Activated CD4-positive, alpha-beta T cell treated with anti-CD3 and anti-CD28 coated beads for 36 hours (primary cell): ENCODE data around the gene SFXN4. TPM values are rescaled to one million over a fixed set of nuclear protein-coding genes. Genes with fewer than 3 reads are reported as not detected.
A peak's percentile ranks its signal among the peaks of the same experiment; 100 is the strongest.
"Not testable (repeated sequence)": the region's sequence is repeated elsewhere in the genome, so short reads cannot be mapped to it uniquely, and the experiment has no call there.

ENCODE experiments used
- ATAC-seq: fragments of 200-7000 bp; cut with Tn5 transposase; one replicate; pipeline ENCODE4 v1.10.0; 2021; ENCODE audit warnings: mild to moderate bottlenecking, moderate library complexity
- CTCF ChIA-PET: fragments of 350-600 bp; sonication (Branson Sonifier 250); formaldehyde crosslinking; loops from one replicate; lab custom pipeline; 2021; ENCODE audit warnings: antibody characterized with exemption; lab: Charles Lee
- POLR2A ChIA-PET: fragments of 350-600 bp; sonication (Branson Sonifier 250); formaldehyde crosslinking; loops from one replicate; lab custom pipeline; 2021; ENCODE audit warnings: antibody characterized with exemption, inconsistent platforms; lab: Charles Lee
- DNase-seq: peaks from one replicate; pipeline ENCODE4 v3.0.0-alpha.2; 2020
- H3K27ac Mint-ChIP-seq: one replicate; pipeline ENCODE4 v1.8.0; 2021; ENCODE audit warnings: mixed read lengths
- H3K27me3 Mint-ChIP-seq: one replicate; pipeline ENCODE4 v1.8.0; 2021; ENCODE audit warnings: mixed read lengths
- H3K36me3 Mint-ChIP-seq: one replicate; pipeline ENCODE4 v1.8.0; 2021; ENCODE audit warnings: low read depth, mixed read lengths
- H3K4me1 Mint-ChIP-seq: one replicate; pipeline ENCODE4 v1.8.0; 2021; ENCODE audit warnings: mixed read lengths
- H3K4me3 Mint-ChIP-seq: one replicate; pipeline ENCODE4 v1.8.0; 2021; ENCODE audit warnings: mild to moderate bottlenecking, moderate library complexity, mixed read lengths
- H3K9me3 Mint-ChIP-seq: one replicate; pipeline ENCODE4 v1.8.0; 2021; ENCODE audit warnings: low read depth, mixed read lengths
- intact Hi-C, 2 experiments: fragments of 100-400 bp; cut with DNase I in 1 of 2; cut with micrococcal nuclease in 1 of 2; formaldehyde crosslinking; loops; one replicate each; pipeline versions ENCODE4 v1.14.2 to v1.15.1; 2022 to 2024; cut with DNase I, micrococcal nuclease
- total RNA-seq, 2 experiments: library from RNA; stranded (reverse); gene quantifications; one replicate each; pipeline ENCODE4 v1.2.3, GENCODE V29; 2021

Gene SFXN4
- total RNA-seq, 2 experiments from 2014 or later, result 38.7 to 44.7 TPM

GRCh38 chr10:119100434-119101238 lies 64.9 kb downstream of the SFXN4 start:
- H3K27ac Mint-ChIP-seq, result no peak overlapping the region
- intact Hi-C loops, result loop anchor here in 1 of 2 experiments (10.0 kb wide), 2 partner anchors 624 to 756 kb away; partner anchors contain the start of genes FAM204A and INPP5F
- H3K4me3 Mint-ChIP-seq, result no peak overlapping the region
- no peak for ATAC-seq
- no peaks in the 10 kb centered on the region for H3K36me3 Mint-ChIP-seq
- H3K4me1 Mint-ChIP-seq, result peaks cover 14% of the 10 kb centered on the region
- DNase-seq, result no peak
- CTCF ChIA-PET, result interaction anchor here (0.6 to 0.8 kb wide), 2 partner anchors 10 to 24 kb away, joined by 3 read pairs; no protein-coding TSS in a partner anchor
- POLR2A ChIA-PET, result interaction anchor here (1.1 kb wide), 1 partner anchor 18 kb away, joined by 8 read pairs; no protein-coding TSS in a partner anchor
- H3K27me3 Mint-ChIP-seq, result no peaks in the 10 kb centered on the region
- H3K9me3 Mint-ChIP-seq, result no peaks in the 10 kb centered on the region

GRCh38 chr10:119098576-119098975 lies 66.9 kb downstream of the SFXN4 start:
- ChIA-PET POLR2A (no interaction called here), CTCF (no interaction called here)
- no peaks in the 10 kb centered on the region for H3K9me3 Mint-ChIP-seq
- no peak overlapping the region for H3K27ac Mint-ChIP-seq
- no peaks in the 10 kb centered on the region for H3K27me3 Mint-ChIP-seq
- H3K36me3 Mint-ChIP-seq, result no peaks in the 10 kb centered on the region
- no peak overlapping the region for H3K4me3 Mint-ChIP-seq
- intact Hi-C loops, result no loop called here
- no peak for DNase-seq
- H3K4me1 Mint-ChIP-seq, result peaks cover 11% of the 10 kb centered on the region
- ATAC-seq, result no peak

DNA sequence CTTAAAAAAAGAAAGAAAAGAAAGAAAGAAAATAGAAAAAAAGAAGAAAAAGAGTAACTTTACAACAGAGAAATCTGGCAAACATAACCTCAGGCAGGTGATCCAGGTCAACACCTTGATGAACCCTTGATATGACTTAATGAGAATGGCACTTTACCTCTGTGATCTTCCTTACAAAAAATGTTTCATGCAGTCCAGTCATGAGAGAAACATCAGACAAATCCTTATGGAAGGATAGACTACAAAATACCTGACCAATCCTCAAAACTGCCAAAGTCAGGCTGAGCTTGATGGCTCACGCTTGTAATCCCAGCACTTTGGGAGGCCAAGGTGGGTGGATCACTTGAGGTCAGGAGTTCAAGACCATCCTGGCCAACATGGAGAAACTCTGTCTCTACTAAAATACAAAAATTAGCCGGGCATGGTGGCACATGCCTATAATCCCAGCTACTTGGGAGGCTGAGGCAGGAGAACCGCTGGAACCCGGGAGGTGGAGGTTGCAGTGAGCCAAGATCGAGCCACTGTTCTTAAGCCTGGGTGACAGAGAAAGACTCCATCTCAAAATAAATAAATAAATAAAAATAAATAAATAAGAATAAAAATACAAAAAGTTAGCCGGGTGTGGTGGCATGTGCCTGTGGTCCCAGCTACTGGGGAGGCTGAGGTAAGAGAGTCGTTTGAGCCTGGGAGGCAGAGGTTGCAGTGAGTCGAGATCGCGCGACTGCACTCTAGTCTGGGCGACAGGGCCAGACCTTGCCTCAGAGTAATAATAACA lies 68.7 kb downstream of the SFXN4 start:
- peaks cover 17% of the 10 kb centered on the region for H3K4me1 Mint-ChIP-seq
- DNase-seq, intact Hi-C loops, H3K27me3 Mint-ChIP-seq, ATAC-seq, H3K27ac Mint-ChIP-seq, H3K9me3 Mint-ChIP-seq, H3K4me3 Mint-ChIP-seq, H3K36me3 Mint-ChIP-seq: not testable (repeated sequence)
- ChIA-PET CTCF (interaction anchor here (0.6 kb wide), 2 partner anchors 37 to 640 kb away, joined by 3 to 4 read pairs; no protein-coding TSS in a partner anchor), POLR2A (interaction anchor here (0.8 kb wide), 1 partner anchor 14 kb away, joined by 4 read pairs; no protein-coding TSS in a partner anchor)

DNA sequence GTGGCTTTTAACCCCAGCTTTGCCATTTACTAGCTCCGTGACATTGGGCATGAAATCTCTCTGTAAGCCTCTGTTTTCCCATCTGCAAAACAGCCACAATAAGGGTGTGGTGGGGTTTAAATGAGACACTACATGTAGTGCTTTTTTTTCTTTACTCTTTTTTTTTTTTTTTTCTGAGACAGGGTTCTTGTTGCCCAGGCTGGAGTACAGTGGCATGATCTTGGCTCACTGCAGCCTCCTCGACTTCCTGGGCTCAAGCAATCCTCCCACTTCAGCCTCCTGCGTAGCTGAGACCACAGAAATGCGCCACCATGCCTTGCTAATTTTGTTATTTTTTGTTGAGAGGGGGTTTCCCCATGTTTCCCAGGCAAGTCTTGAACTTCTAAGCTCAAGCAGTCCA lies 69.9 kb downstream of the SFXN4 start:
- H3K27me3 Mint-ChIP-seq, result no peaks in the 10 kb centered on the region
- no peak overlapping the region for H3K27ac Mint-ChIP-seq
- DNase-seq, result peak; percentile 27
- intact Hi-C loops, result no loop called here
- H3K36me3 Mint-ChIP-seq, result no peaks in the 10 kb centered on the region
- CTCF ChIA-PET, result interaction anchor here (0.6 kb wide), 1 partner anchor 32 kb away, joined by 3 read pairs; no protein-coding TSS in a partner anchor
- no peak for ATAC-seq
- H3K4me1 Mint-ChIP-seq, result peaks cover 26% of the 10 kb centered on the region
- H3K9me3 Mint-ChIP-seq, result no peaks in the 10 kb centered on the region
- H3K4me3 Mint-ChIP-seq, result no peak overlapping the region
- POLR2A ChIA-PET, result interaction anchor here (0.8 kb wide), 1 partner anchor 13 kb away, joined by 4 read pairs; no protein-coding TSS in a partner anchor

- CTCF ChIA-PET, result interaction anchor here (0.9 kb wide), 1 partner anchor 20 kb away, joined by 3 read pairs; no protein-coding TSS in a partner anchor
- intact Hi-C loops, result no loop called here
- Mint-ChIP-seq H3K4me1 (peaks cover 38% of the 10 kb centered on the region), H3K27me3 (no peaks in the 10 kb centered on the region), H3K9me3 (no peaks in the 10 kb centered on the region), H3K27ac (no peak overlapping the region), H3K36me3 (no peaks in the 10 kb centered on the region), H3K4me3 (no peak overlapping the region)
- DNase-seq, result no peak
- peak; percentile 65 for ATAC-seq
- POLR2A ChIA-PET, result no interaction called here
These were observed 74.5 kb downstream of the SFXN4 start for GRCh38 chr10:119090968-119091367.

Other genes starting within 250 kb of the SFXN4 start
- gene NANOS1, start 136.0 kb downstream of the SFXN4 start, total RNA-seq, result under 1 TPM; 0.04 to 0.09 TPM
- gene EIF3A, start 84.9 kb downstream of the SFXN4 start, total RNA-seq, result 100 to 1,000 TPM; 132 to 150 TPM
- 10 to 100 TPM; 20.5 to 21.9 TPM for gene DENND10, start 61.6 kb downstream of the SFXN4 start, total RNA-seq
- 100 to 1,000 TPM; 160 to 217 TPM for gene PRDX3, start 13.1 kb upstream of the SFXN4 start, total RNA-seq
- 10 to 100 TPM; 21.2 to 24.8 TPM for gene GRK5, start 41.9 kb upstream of the SFXN4 start, total RNA-seq